ENCODE measurements around the gene ANKRD13C.

Gene ANKRD13C

DNA sequence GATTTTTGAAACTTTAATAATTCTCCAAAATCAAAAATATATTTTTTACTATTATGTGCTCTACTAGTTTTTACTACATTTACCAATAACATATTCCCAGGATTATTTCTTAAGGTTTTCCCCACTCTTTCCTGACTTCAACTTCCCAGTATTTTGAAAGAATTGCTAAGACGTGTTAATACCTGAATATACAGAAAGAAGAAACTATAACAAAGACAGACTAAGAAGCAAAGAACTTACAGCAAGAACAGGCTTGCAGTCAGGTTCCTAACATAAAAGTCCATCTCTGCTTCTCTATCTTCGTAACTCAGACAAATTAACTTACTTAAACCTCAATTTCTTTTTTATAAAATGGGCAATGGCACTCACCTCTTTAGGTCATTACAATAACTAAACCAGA lies 70.2 kb downstream of the ANKRD13C start:
- no peak overlapping the region for H2BK5ac ChIP-seq (ENCODE audit: low read depth, low read length, poor library complexity)
- H4K91ac ChIP-seq (ENCODE audit: low read depth, low read length) = no peak overlapping the region
- H3K14ac ChIP-seq (ENCODE audit: low read length) = no peak overlapping the region
- H3K4ac ChIP-seq (ENCODE audit: low read depth, low read length) = no peak overlapping the region
- no peak overlapping the region for H3K18ac ChIP-seq (ENCODE audit: low read length)
- H2BK12ac ChIP-seq (ENCODE audit: low read length) = no peak overlapping the region
- H3K4me1 ChIP-seq (ENCODE audit: control insufficient read depth in 1 of 2, insufficient read depth in 2 of 2, low read length in 2 of 2) = no peaks in the 10 kb centered on the region
- no peaks in the 10 kb centered on the region for H3K27me3 ChIP-seq (ENCODE audit: insufficient read depth, low read length)
- H3K79me2 ChIP-seq (ENCODE audit: control insufficient read depth, insufficient read depth, low read length, poor library complexity) = no peaks in the 10 kb centered on the region
- no peak overlapping the region for H2AK5ac ChIP-seq (ENCODE audit: low read length)
- no peak overlapping the region for H3K4me2 ChIP-seq (ENCODE audit: low read length)
- 100% methylated on average over 1 of the region's 2 CpGs for WGBS (ENCODE audit: extremely low coverage, insufficient coverage, insufficient read length)
- no peak overlapping the region for H4K12ac ChIP-seq (ENCODE audit: low read depth, low read length)
- no peaks in the 10 kb centered on the region for H3K79me1 ChIP-seq (ENCODE audit: low read length)
- no peak overlapping the region for H3K27ac ChIP-seq (ENCODE audit: low read depth, low read length)
- no peak overlapping the region for H3K23ac ChIP-seq (ENCODE audit: low read length)
- H3K9ac ChIP-seq (ENCODE audit: low read length) = no peak overlapping the region
- H3K36me3 ChIP-seq (ENCODE audit: control insufficient read depth in 1 of 2, insufficient read depth in 2 of 2, low read length in 2 of 2) = peaks cover 3% of the 10 kb centered on the region in 2 experiments
- DNase-seq = no peak
- no peak overlapping the region for H2BK120ac ChIP-seq (ENCODE audit: insufficient read depth, low read length, poor library complexity)
- no peak overlapping the region for H3K4me3 ChIP-seq (ENCODE audit: low read depth, low read length)
- H2AFZ ChIP-seq (ENCODE audit: insufficient read depth, low read length, poor library complexity) = no peak overlapping the region
- H4K8ac ChIP-seq (ENCODE audit: low read depth, low read length) = no peak overlapping the region
- no peaks in the 10 kb centered on the region for H3K9me3 ChIP-seq (ENCODE audit: insufficient read depth, low read depth, low read length)

DNA sequence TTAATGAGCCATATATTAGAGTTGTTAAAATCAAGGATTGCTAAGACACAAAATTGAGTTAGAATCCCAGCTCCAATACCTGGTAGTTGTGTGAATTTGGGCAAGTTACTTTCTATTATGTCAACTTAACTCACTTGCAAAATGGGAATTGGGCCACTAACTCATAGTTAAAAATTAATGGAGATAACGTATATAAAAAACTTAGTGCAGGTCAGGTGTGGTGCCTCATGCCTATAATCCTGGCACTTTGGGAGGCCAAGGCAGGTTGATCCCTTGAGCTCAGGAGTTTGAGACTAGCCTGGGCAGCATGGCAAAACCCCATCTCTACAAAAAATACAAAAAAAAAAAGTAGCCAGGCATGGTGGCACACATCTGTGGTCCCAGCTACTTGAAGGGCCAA lies 75.8 kb downstream of the ANKRD13C start:
- H2BK120ac ChIP-seq (ENCODE audit: insufficient read depth, low read length, poor library complexity) = no peak overlapping the region
- no peak overlapping the region for H3K4me2 ChIP-seq (ENCODE audit: low read length)
- H3K36me3 ChIP-seq (ENCODE audit: control insufficient read depth in 1 of 2, insufficient read depth in 2 of 2, low read length in 2 of 2) = peaks cover 3% of the 10 kb centered on the region in 2 experiments
- no peak overlapping the region for H3K14ac ChIP-seq (ENCODE audit: low read length)
- WGBS (ENCODE audit: extremely low coverage, insufficient coverage, insufficient read length) = no CpG with 5 or more reads among the region's 1 CpG
- H3K79me1 ChIP-seq (ENCODE audit: low read length) = no peaks in the 10 kb centered on the region
- no peak overlapping the region for H4K12ac ChIP-seq (ENCODE audit: low read depth, low read length)
- H3K79me2 ChIP-seq (ENCODE audit: control insufficient read depth, insufficient read depth, low read length, poor library complexity) = no peaks in the 10 kb centered on the region
- no peak overlapping the region for H3K27ac ChIP-seq (ENCODE audit: low read depth, low read length)
- no peak overlapping the region for H3K4me3 ChIP-seq (ENCODE audit: low read depth, low read length)
- H3K18ac ChIP-seq (ENCODE audit: low read length) = no peak overlapping the region
- no peak overlapping the region for H3K9ac ChIP-seq (ENCODE audit: low read length)
- H3K9me3 ChIP-seq (ENCODE audit: insufficient read depth, low read depth, low read length) = no peaks in the 10 kb centered on the region
- H3K4me1 ChIP-seq (ENCODE audit: control insufficient read depth in 1 of 2, insufficient read depth in 2 of 2, low read length in 2 of 2) = no peaks in the 10 kb centered on the region
- no peak overlapping the region for H4K8ac ChIP-seq (ENCODE audit: low read depth, low read length)
- H2BK12ac ChIP-seq (ENCODE audit: low read length) = no peak overlapping the region
- no peak overlapping the region for H3K23ac ChIP-seq (ENCODE audit: low read length)
- H2BK5ac ChIP-seq (ENCODE audit: low read depth, low read length, poor library complexity) = no peak overlapping the region
- no peak overlapping the region for H4K91ac ChIP-seq (ENCODE audit: low read depth, low read length)
- H3K27me3 ChIP-seq (ENCODE audit: insufficient read depth, low read length) = no peaks in the 10 kb centered on the region
- H3K4ac ChIP-seq (ENCODE audit: low read depth, low read length) = no peak overlapping the region
- no peak for DNase-seq
- no peak overlapping the region for H2AK5ac ChIP-seq (ENCODE audit: low read length)
- no peak overlapping the region for H2AFZ ChIP-seq (ENCODE audit: insufficient read depth, low read length, poor library complexity)

DNA sequence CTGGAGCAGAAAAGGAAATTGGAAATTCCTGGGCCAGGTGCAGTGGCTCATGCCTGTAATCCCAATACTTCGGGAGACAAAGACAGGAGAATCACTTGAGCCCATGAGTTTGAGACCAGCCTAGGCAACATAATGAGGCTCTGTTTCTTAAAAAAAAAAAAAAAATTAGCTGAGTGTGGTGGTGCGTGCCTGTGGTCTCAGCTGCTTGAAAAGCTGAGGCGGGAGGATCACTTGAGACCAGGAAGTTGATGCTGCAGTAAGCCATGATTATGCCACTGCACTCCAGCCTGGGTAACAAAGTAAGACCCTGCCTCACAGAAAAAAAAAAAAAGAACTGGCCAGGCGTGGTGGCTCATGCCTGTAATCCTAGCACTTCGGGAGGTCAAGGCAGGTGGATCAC lies 76.6 kb downstream of the ANKRD13C start:
- Histone ChIP-seq H3K9me3 (ENCODE audit: insufficient read depth, low read depth, low read length) (no peaks in the 10 kb centered on the region), H3K79me1 (ENCODE audit: low read length) (no peaks in the 10 kb centered on the region), H4K8ac (ENCODE audit: low read depth, low read length) (no peak overlapping the region), H3K4me2 (ENCODE audit: low read length) (no peak overlapping the region), H3K36me3 (ENCODE audit: control insufficient read depth in 1 of 2, insufficient read depth in 2 of 2, low read length in 2 of 2) (peaks cover 3 to 5% of the 10 kb centered on the region in 2 experiments), H3K27me3 (ENCODE audit: insufficient read depth, low read length) (no peaks in the 10 kb centered on the region), H3K23ac (ENCODE audit: low read length) (no peak overlapping the region), H4K91ac (ENCODE audit: low read depth, low read length) (no peak overlapping the region), H4K12ac (ENCODE audit: low read depth, low read length) (no peak overlapping the region), H2AFZ (ENCODE audit: insufficient read depth, low read length, poor library complexity) (no peak overlapping the region), H2BK120ac (ENCODE audit: insufficient read depth, low read length, poor library complexity) (no peak overlapping the region), H2BK12ac (ENCODE audit: low read length) (no peak overlapping the region), H3K14ac (ENCODE audit: low read length) (no peak overlapping the region), H3K9ac (ENCODE audit: low read length) (no peak overlapping the region), H3K27ac (ENCODE audit: low read depth, low read length) (no peak overlapping the region), H2AK5ac (ENCODE audit: low read length) (no peak overlapping the region), H2BK5ac (ENCODE audit: low read depth, low read length, poor library complexity) (no peak overlapping the region), H3K4ac (ENCODE audit: low read depth, low read length) (no peak overlapping the region), H3K4me1 (ENCODE audit: control insufficient read depth in 1 of 2, insufficient read depth in 2 of 2, low read length in 2 of 2) (no peaks in the 10 kb centered on the region), H3K4me3 (ENCODE audit: low read depth, low read length) (no peak overlapping the region), H3K79me2 (ENCODE audit: control insufficient read depth, insufficient read depth, low read length, poor library complexity) (no peaks in the 10 kb centered on the region), H3K18ac (ENCODE audit: low read length) (no peak overlapping the region)
- DNase-seq = no peak
- WGBS (ENCODE audit: extremely low coverage, insufficient coverage, insufficient read length) = no CpG with 5 or more reads among the region's 5 CpGs

DNA sequence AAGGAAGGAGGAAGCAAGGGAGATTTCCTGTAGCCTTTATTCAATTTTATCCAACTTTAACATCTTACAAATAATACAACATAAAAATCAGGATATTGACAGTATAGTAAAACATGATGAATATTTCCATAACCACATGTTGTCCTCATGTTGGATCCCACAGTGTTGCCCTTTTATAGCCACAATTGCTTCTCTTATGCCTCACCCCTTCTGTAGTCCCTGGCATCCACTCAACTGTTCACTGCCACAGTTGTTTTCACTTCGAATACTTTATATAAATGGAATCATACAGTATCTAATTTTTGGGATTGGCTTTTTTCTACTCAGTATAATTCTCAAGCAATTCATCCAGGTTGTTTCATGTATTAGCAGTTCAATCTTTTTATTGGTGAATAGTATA lies 88.6 kb downstream of the ANKRD13C start:
- DNase-seq = no peak
- no peak overlapping the region for H3K27ac ChIP-seq (ENCODE audit: low read depth, low read length)
- H2BK5ac ChIP-seq (ENCODE audit: low read depth, low read length, poor library complexity) = no peak overlapping the region
- H3K9me3 ChIP-seq (ENCODE audit: insufficient read depth, low read depth, low read length) = no peaks in the 10 kb centered on the region
- no peaks in the 10 kb centered on the region for H3K27me3 ChIP-seq (ENCODE audit: insufficient read depth, low read length)
- no peak overlapping the region for H3K4me2 ChIP-seq (ENCODE audit: low read length)
- no peak overlapping the region for H3K9ac ChIP-seq (ENCODE audit: low read length)
- no peak overlapping the region for H4K12ac ChIP-seq (ENCODE audit: low read depth, low read length)
- H3K4ac ChIP-seq (ENCODE audit: low read depth, low read length) = no peak overlapping the region
- WGBS (ENCODE audit: extremely low coverage, insufficient coverage, insufficient read length) = no CpG with 5 or more reads among the region's 1 CpG
- H3K36me3 ChIP-seq (ENCODE audit: control insufficient read depth in 1 of 2, insufficient read depth in 2 of 2, low read length in 2 of 2) = peaks cover 0 to 1% of the 10 kb centered on the region in 2 experiments
- no peak overlapping the region for H2AFZ ChIP-seq (ENCODE audit: insufficient read depth, low read length, poor library complexity)
- no peak overlapping the region for H3K18ac ChIP-seq (ENCODE audit: low read length)
- no peak overlapping the region for H2BK120ac ChIP-seq (ENCODE audit: insufficient read depth, low read length, poor library complexity)
- H3K4me3 ChIP-seq (ENCODE audit: low read depth, low read length) = no peak overlapping the region
- H4K8ac ChIP-seq (ENCODE audit: low read depth, low read length) = no peak overlapping the region
- no peaks in the 10 kb centered on the region for H3K79me1 ChIP-seq (ENCODE audit: low read length)
- no peak overlapping the region for H3K14ac ChIP-seq (ENCODE audit: low read length)
- no peak overlapping the region for H2AK5ac ChIP-seq (ENCODE audit: low read length)
- no peak overlapping the region for H2BK12ac ChIP-seq (ENCODE audit: low read length)
- H4K91ac ChIP-seq (ENCODE audit: low read depth, low read length) = no peak overlapping the region
- no peaks in the 10 kb centered on the region for H3K79me2 ChIP-seq (ENCODE audit: control insufficient read depth, insufficient read depth, low read length, poor library complexity)
- H3K4me1 ChIP-seq (ENCODE audit: control insufficient read depth in 1 of 2, insufficient read depth in 2 of 2, low read length in 2 of 2) = peaks cover 0 to 2% of the 10 kb centered on the region in 2 experiments
- H3K23ac ChIP-seq (ENCODE audit: low read length) = no peak overlapping the region

Measured in trophoblast cell (in vitro differentiated cells and primary cell).